Stimulated activated CD8-positive, alpha-beta memory T cell treated with anti-CD3 and anti-CD28 coated beads, Interleukin-12 subunit alpha, Interleukin-12 subunit beta, amount 100 ng/mL, for 4 hours (primary cell): ENCODE measurements around the gene JOSD2.

Experiments
- DNase-seq: peaks from one replicate; pipeline ENCODE4 v3.0.0-alpha.2; 2020; ENCODE audit warnings: low read depth

Gene JOSD2

GRCh38 chr19:50514346-50515167 lies 3.6 kb upstream of the JOSD2 start:
- DNase-seq: no peak

GRCh38 chr19:50513746-50514345 lies 2.9 kb upstream of the JOSD2 start, which contains the start of gene ASPDH:
Gene ASPDH (minus strand): TSS chr19:50513913. CDS start chr19:50513823, 90 bp downstream.
- no peak for DNase-seq

- no peak for DNase-seq
Measured at GRCh38 chr19:50512999-50513745, 2.2 kb upstream of the JOSD2 start.

- no peak for DNase-seq
Measured at GRCh38 chr19:50512112-50512998, 1.4 kb upstream of the JOSD2 start.

GRCh38 chr19:50510700-50511068 lies 307 bp downstream of the JOSD2 start:
- no peak for DNase-seq

GRCh38 chr19:50510121-50510670 lies 795 bp downstream of the JOSD2 start:
- DNase-seq: no peak

GRCh38 chr19:50509366-50509765 lies 1.6 kb downstream of the JOSD2 start:
- DNase-seq: no peak

- no peak for DNase-seq
Measured at GRCh38 chr19:50508843-50509190, 2.2 kb downstream of the JOSD2 start.

GRCh38 chr19:50507376-50507775 lies 3.6 kb downstream of the JOSD2 start:
- no peak for DNase-seq

GRCh38 chr19:50506700-50507099 lies 4.3 kb downstream of the JOSD2 start:
- no peak for DNase-seq

GRCh38 chr19:50505856-50506611 lies 5.0 kb downstream of the JOSD2 start:
- no peak for DNase-seq

- DNase-seq: no peak
Measured at GRCh38 chr19:50501568-50502475, 9.2 kb downstream of the JOSD2 start.

- no peak for DNase-seq
Measured at GRCh38 chr19:50501186-50501567, 9.8 kb downstream of the JOSD2 start.

- no peak for DNase-seq
Measured at GRCh38 chr19:50500753-50501151, 10.2 kb downstream of the JOSD2 start.

- no peak for DNase-seq
Measured at GRCh38 chr19:50500060-50500752, 10.8 kb downstream of the JOSD2 start.

GRCh38 chr19:50498219-50499056 lies 12.6 kb downstream of the JOSD2 start:
- DNase-seq: no peak

- no peak for DNase-seq
Measured at GRCh38 chr19:50497022-50497405, 14.0 kb downstream of the JOSD2 start.
